ENCODE measurements around the gene EIF4A2.

EIF4A2 gene

GRCh38 chr3:186783731-186784515 lies 546 bp downstream of the EIF4A2 start:
- peak overlapping the region; percentile 100 for H3K4me3 ChIP-seq (ENCODE audit: low read length)
- DNase-seq (ENCODE audit: low read depth): peak; percentile 73
- TF ChIP-seq, protein P1, sequence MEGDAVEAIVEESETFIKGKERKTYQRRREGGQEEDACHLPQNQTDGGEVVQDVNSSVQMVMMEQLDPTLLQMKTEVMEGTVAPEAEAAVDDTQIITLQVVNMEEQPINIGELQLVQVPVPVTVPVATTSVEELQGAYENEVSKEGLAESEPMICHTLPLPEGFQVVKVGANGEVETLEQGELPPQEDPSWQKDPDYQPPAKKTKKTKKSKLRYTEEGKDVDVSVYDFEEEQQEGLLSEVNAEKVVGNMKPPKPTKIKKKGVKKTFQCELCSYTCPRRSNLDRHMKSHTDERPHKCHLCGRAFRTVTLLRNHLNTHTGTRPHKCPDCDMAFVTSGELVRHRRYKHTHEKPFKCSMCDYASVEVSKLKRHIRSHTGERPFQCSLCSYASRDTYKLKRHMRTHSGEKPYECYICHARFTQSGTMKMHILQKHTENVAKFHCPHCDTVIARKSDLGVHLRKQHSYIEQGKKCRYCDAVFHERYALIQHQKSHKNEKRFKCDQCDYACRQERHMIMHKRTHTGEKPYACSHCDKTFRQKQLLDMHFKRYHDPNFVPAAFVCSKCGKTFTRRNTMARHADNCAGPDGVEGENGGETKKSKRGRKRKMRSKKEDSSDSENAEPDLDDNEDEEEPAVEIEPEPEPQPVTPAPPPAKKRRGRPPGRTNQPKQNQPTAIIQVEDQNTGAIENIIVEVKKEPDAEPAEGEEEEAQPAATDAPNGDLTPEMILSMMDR (IDR thresholded peaks at IDR 0.05; ENCODE audit: insufficient read depth, low read depth, low read length, missing control alignments): no peak

DNA sequence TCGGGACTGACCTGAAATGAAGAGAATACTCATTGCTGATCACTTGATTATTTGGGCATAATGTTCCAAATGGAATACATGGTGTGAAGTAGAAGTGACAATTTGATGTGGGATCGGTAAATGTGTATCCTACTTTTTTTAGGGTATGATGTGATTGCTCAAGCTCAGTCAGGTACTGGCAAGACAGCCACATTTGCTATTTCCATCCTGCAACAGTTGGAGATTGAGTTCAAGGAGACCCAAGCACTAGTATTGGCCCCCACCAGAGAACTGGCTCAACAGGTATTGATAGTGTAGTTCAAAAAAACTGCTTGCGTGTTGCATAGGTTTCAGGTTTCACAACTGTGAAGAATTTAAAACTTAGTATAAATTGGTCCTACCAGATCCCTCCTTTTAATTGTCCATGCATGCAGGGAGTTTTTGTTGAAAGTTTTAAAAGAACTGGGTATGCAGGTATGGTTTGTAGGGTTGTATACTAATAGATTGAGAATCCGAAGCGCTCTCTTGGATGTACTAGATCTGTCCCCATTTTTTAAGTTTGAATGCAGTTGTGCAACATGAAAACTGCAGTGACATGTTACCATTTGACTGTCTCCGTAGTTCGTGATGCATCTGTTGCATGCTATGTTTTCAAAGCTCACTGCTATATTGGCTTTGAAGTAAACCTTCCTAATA lies 1.6 kb downstream of the EIF4A2 start:
- DNase-seq (ENCODE audit: low read depth): no peak
- TF ChIP-seq, protein P1 (IDR thresholded peaks at IDR 0.05; ENCODE audit: insufficient read depth, low read depth, low read length, missing control alignments): no peak
- H3K4me3 ChIP-seq (ENCODE audit: low read length): peak overlapping the region; percentile 100

- TF ChIP-seq, protein P1 (IDR thresholded peaks at IDR 0.05; ENCODE audit: insufficient read depth, low read depth, low read length, missing control alignments): no peak
- H3K4me3 ChIP-seq (ENCODE audit: low read length): peak overlapping the region; percentile 100
- DNase-seq (ENCODE audit: low read depth): no peak
Measured at GRCh38 chr3:186785495-186786018, 2.2 kb downstream of the EIF4A2 start.

DNA sequence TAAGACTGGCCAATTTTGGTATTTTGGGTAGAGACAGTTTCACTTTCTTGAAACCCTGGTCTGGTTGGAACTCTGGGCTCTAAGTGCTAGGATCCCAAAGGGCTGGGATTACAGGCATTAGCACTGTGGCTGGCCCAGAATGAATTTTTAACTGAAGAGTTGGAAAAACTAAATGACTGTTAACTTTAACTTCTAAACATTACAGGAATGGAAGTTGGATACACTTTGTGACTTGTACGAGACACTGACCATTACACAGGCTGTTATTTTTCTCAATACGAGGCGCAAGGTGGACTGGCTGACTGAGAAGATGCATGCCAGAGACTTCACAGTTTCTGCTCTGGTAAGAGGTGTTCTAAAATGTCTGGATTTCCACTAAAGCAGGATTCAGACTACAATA lies 3.5 kb downstream of the EIF4A2 start:
- DNase-seq (ENCODE audit: low read depth): no peak
- TF ChIP-seq, protein P1 (IDR thresholded peaks at IDR 0.05; ENCODE audit: insufficient read depth, low read depth, low read length, missing control alignments): no peak
- peak overlapping the region; percentile 100 for H3K4me3 ChIP-seq (ENCODE audit: low read length)

GRCh38 chr3:186787642-186788481 lies 4.5 kb downstream of the EIF4A2 start:
- peak overlapping the region; percentile 100 for H3K4me3 ChIP-seq (ENCODE audit: low read length)
- TF ChIP-seq, protein P1 (IDR thresholded peaks at IDR 0.05; ENCODE audit: insufficient read depth, low read depth, low read length, missing control alignments): no peak
- no peak for DNase-seq (ENCODE audit: low read depth)

DNA sequence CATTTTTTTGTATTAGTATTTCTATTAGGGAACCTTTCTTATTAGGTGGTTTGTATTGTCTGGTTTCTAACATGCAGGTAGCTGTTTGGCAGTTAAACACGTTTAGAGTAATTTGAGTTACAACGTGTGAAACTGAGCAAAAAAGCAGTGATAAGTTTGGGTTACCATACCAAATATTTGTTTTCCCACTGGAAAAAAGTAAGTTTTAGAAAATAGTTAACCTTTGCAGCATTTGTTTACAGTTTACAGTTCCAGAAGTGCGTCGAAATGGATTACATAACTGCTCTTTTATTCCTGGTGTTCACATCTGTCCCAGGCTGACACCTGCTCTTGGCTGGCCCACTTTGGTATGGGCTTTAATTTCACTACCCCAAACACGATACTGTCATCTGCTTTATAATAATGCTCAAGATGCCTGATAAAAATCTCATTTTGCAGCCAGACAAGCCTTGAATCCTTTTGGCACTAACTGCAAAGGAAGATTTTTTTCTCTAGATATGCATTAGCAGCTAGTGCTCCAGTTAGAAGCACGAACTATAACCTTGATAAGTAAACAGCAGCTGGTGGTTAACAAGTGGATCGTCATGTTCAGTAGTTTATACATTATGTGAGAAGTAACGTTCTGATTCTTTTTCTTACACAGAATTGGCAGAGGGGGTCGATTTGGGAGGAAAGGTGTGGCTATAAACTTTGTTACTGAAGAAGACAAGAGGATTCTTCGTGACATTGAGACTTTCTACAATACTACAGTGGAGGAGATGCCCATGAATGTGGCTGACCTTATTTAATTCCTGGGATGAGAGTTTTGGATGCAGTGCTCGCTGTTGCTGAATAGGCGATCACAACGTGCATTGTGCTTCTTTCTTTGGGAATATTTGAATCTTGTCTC lies 5.3 kb downstream of the EIF4A2 start:
- H3K4me3 ChIP-seq (ENCODE audit: low read length): no peak overlapping the region
- TF ChIP-seq, protein P1 (IDR thresholded peaks at IDR 0.05; ENCODE audit: insufficient read depth, low read depth, low read length, missing control alignments): no peak

More for the DNA sequence above, 5.3 kb downstream of the EIF4A2 start:
- no peak for DNase-seq (ENCODE audit: low read depth)
